Activated CD8-positive, alpha-beta T cell treated with anti-CD3 and anti-CD28 coated beads for 36 hours (primary cell): ENCODE results near the gene DDR1. TPM values are rescaled to one million over a fixed set of nuclear protein-coding genes. Genes with fewer than 3 reads are reported as not detected.
A peak's percentile ranks its signal among the peaks of the same experiment; 100 is the strongest.

Experiments
- ATAC-seq: fragments of 200-7000 bp; cut with Tn5 transposase; one replicate; pipeline ENCODE4 v1.10.0; 2021; ENCODE audit warnings: mild to moderate bottlenecking, moderate library complexity
- CTCF ChIA-PET: fragments of 350-600 bp; sonication (Branson Sonifier 250); formaldehyde crosslinking; loops from one replicate; lab custom pipeline; 2021; ENCODE audit warnings: antibody characterized with exemption; lab: Charles Lee
- POLR2A ChIA-PET: fragments of 350-600 bp; sonication (Branson Sonifier 250); formaldehyde crosslinking; loops from one replicate; lab custom pipeline; 2021; ENCODE audit warnings: antibody characterized with exemption; lab: Charles Lee
- DNase-seq: peaks from one replicate; pipeline ENCODE4 v3.0.0-alpha.2; 2020
- H3K27ac Mint-ChIP-seq: one replicate; pipeline ENCODE4 v1.8.0; 2021; ENCODE audit warnings: mild to moderate bottlenecking, mixed read lengths
- H3K27me3 Mint-ChIP-seq: one replicate; pipeline ENCODE4 v1.8.0; 2021; ENCODE audit warnings: mixed read lengths
- H3K36me3 Mint-ChIP-seq: one replicate; pipeline ENCODE4 v1.8.0; 2021; ENCODE audit warnings: low read depth, mixed read lengths
- H3K4me1 Mint-ChIP-seq: one replicate; pipeline ENCODE4 v1.8.0; 2021; ENCODE audit warnings: low read depth, mixed read lengths
- H3K4me3 Mint-ChIP-seq: one replicate; pipeline ENCODE4 v1.8.0; 2021; ENCODE audit warnings: mild to moderate bottlenecking, moderate library complexity, mixed read lengths
- H3K9me3 Mint-ChIP-seq: one replicate; pipeline ENCODE4 v1.8.0; 2021; ENCODE audit warnings: mixed read lengths
- CTCF ChIP-seq: fragments of 200-600 bp; IDR thresholded peaks from one replicate; pipeline ENCODE4 v1.8.0; 2022; ENCODE audit warnings: antibody characterized with exemption, mild to moderate bottlenecking
- intact Hi-C: fragments of 100-400 bp; cut with micrococcal nuclease; formaldehyde crosslinking; loops from one replicate; pipeline ENCODE4 v1.10.0; 2022
- total RNA-seq, 2 experiments: library from RNA; stranded (reverse); gene quantifications; one replicate each; pipeline ENCODE4 v1.2.3, GENCODE V29; 2021

DDR1 gene
- total RNA-seq, 2 experiments from 2014 or later, result 14.4 to 14.5 TPM

- H3K36me3 Mint-ChIP-seq, result peaks cover 49% of the 10 kb centered on the region
- intact Hi-C loops, result no loop called here
- DNase-seq (peak; percentile 89), ATAC-seq (peak; percentile 96)
- peak within 1 kb of the TSS; percentile 88 for H3K27ac Mint-ChIP-seq
- H3K27me3 Mint-ChIP-seq, result no peaks in the 10 kb centered on the region
- H3K9me3 Mint-ChIP-seq, result no peaks in the 10 kb centered on the region
- CTCF ChIA-PET, result interaction anchor here (0.8 to 9.2 kb wide), 36 partner anchors 8 to 433 kb away, joined by 3 to 116 read pairs (median 5); no protein-coding TSS in a partner anchor
- peaks cover 29% of the 10 kb centered on the region for H3K4me1 Mint-ChIP-seq
- H3K4me3 Mint-ChIP-seq, result peak within 1 kb of the TSS; percentile 80
- POLR2A ChIA-PET, result interaction anchor here (0.7 to 2.8 kb wide), 13 partner anchors 10 to 344 kb away, joined by 3 to 12 read pairs (median 4); partner anchors contain the start of gene DDR1
- no peak for TF ChIP-seq CTCF
Measured at GRCh38 chr6:30914076-30914853, 29.9 kb downstream of the DDR1 start, which contains the start of gene VARS2. Gene VARS2 (plus strand): TSS chr6:30914238. CDS start chr6:30914837, 599 bp downstream.

- TF ChIP-seq CTCF, result no peak
- POLR2A ChIA-PET, result interaction anchor here (0.8 to 2.0 kb wide), 10 partner anchors 9 to 177 kb away, joined by 3 to 8 read pairs (median 3); no protein-coding TSS in a partner anchor
- CTCF ChIA-PET, result interaction anchor here (0.7 to 9.2 kb wide), 31 partner anchors 9 to 433 kb away, joined by 3 to 116 read pairs (median 5); no protein-coding TSS in a partner anchor
- H3K9me3 Mint-ChIP-seq, result no peaks in the 10 kb centered on the region
- intact Hi-C loops, result loop anchor here (5.0 kb wide), 1 partner anchor 172 kb away; no protein-coding TSS in a partner anchor
- DNase-seq (peak; percentile 22), ATAC-seq (no peak)
- peaks cover 52% of the 10 kb centered on the region for H3K36me3 Mint-ChIP-seq
- peak overlapping the region; percentile 88 for H3K27ac Mint-ChIP-seq
- peaks cover 26% of the 10 kb centered on the region for H3K4me1 Mint-ChIP-seq
- H3K27me3 Mint-ChIP-seq, result no peaks in the 10 kb centered on the region
- H3K4me3 Mint-ChIP-seq, result peak overlapping the region; percentile 80
Measured at GRCh38 chr6:30914854-30915590, 30.7 kb downstream of the DDR1 start.

- peak overlapping the region; percentile 80 for H3K4me3 Mint-ChIP-seq
- intact Hi-C loops, result loop anchor here (5.0 kb wide), 1 partner anchor 172 kb away; no protein-coding TSS in a partner anchor
- H3K36me3 Mint-ChIP-seq, result peaks cover 55% of the 10 kb centered on the region
- DNase-seq (peak; percentile 19), ATAC-seq (no peak)
- H3K4me1 Mint-ChIP-seq, result peaks cover 26% of the 10 kb centered on the region
- H3K27ac Mint-ChIP-seq, result peak overlapping the region; percentile 67
- ChIA-PET CTCF (interaction anchor here (0.6 to 9.2 kb wide), 30 partner anchors 9 to 200 kb away, joined by 3 to 116 read pairs (median 4); no protein-coding TSS in a partner anchor), POLR2A (interaction anchor here (0.8 to 1.4 kb wide), 8 partner anchors 10 to 186 kb away, joined by 3 to 4 read pairs (median 3); no protein-coding TSS in a partner anchor)
- peak; percentile 72 for TF ChIP-seq CTCF
- no peaks in the 10 kb centered on the region for H3K9me3 Mint-ChIP-seq
- H3K27me3 Mint-ChIP-seq, result no peaks in the 10 kb centered on the region
Measured at GRCh38 chr6:30915591-30915946, 31.2 kb downstream of the DDR1 start.

- intact Hi-C loops, result loop anchor here (5.0 kb wide), 1 partner anchor 170 kb away; no protein-coding TSS in a partner anchor
- H3K27me3 Mint-ChIP-seq, result no peaks in the 10 kb centered on the region
- TF ChIP-seq CTCF, result no peak
- H3K4me3 Mint-ChIP-seq, result no peak overlapping the region
- peaks cover 26% of the 10 kb centered on the region for H3K4me1 Mint-ChIP-seq
- no peaks in the 10 kb centered on the region for H3K9me3 Mint-ChIP-seq
- no peak overlapping the region for H3K27ac Mint-ChIP-seq
- CTCF ChIA-PET, result interaction anchor here (2.7 to 9.2 kb wide), 5 partner anchors 11 to 170 kb away, joined by 13 to 116 read pairs (median 45); no protein-coding TSS in a partner anchor
- DNase-seq (no peak), ATAC-seq (no peak)
- H3K36me3 Mint-ChIP-seq, result peaks cover 45% of the 10 kb centered on the region
- POLR2A ChIA-PET, result interaction anchor here (1.3 kb wide), 1 partner anchor 10 kb away, joined by 6 read pairs; no protein-coding TSS in a partner anchor
Measured at GRCh38 chr6:30917041-30917440, 32.7 kb downstream of the DDR1 start.
